Vagina (tissue), 2 donors: ENCODE measurements around the gene CPLANE2. TPM values are rescaled to one million over a fixed set of nuclear protein-coding genes. Genes with fewer than 3 reads are reported as not detected.
"Not testable (repeated sequence)": the region's sequence is repeated elsewhere in the genome, so short reads cannot be mapped to it uniquely, and the experiment has no call there.

ENCODE experiments used
- DNase-seq, 2 donors: peaks; one replicate each; pipeline ENCODE4 v3.0.0-alpha.2; 2017; ENCODE audit errors: extremely low spot score in 2 of 2
- H3K27ac ChIP-seq: fragments of 200-600 bp; sonication (generic); one replicate; pipeline ENCODE4 v1.5.1; 2019
- H3K27me3 ChIP-seq: fragments of 200-600 bp; sonication (generic); one replicate; pipeline ENCODE4 v1.5.1; 2019
- H3K36me3 ChIP-seq, 2 donors: fragments of 200-600 bp; sonication (generic); one replicate each; pipeline ENCODE4 v1.5.1; 2017 to 2019
- H3K4me1 ChIP-seq: fragments of 200-600 bp; sonication (generic); one replicate; pipeline ENCODE4 v1.5.1; 2019
- H3K4me3 ChIP-seq, 2 donors: fragments of 200-600 bp; sonication (generic); 1 replicate in 1 of 2; 2 replicates in 1 of 2; pipeline ENCODE4 v1.5.1; 2016 to 2019
- H3K9me3 ChIP-seq: fragments of 200-600 bp; sonication (generic); one replicate; pipeline ENCODE4 v1.5.1; 2019
- POLR2A ChIP-seq, 2 donors: fragments of 450-650 bp; IDR thresholded peaks; one replicate each; pipeline ENCODE4 v1.6.1; 2017; ENCODE audit warnings: antibody characterized with exemption in 2 of 2, mild to moderate bottlenecking in 2 of 2, moderate library complexity in 2 of 2
- POLR2AphosphoS5 ChIP-seq, 2 donors: sonication (generic); formaldehyde crosslinking; IDR thresholded peaks; one replicate each; pipeline ENCODE4 v1.9.0; 2017; ENCODE audit warnings: antibody characterized with exemption in 2 of 2, mild to moderate bottlenecking in 2 of 2, low read depth in 1 of 2; ENCODE audit not compliant: insufficient read depth in 1 of 2
- intact Hi-C: fragments of 100-400 bp; cut with DNase I; formaldehyde crosslinking; loops from one replicate; pipeline ENCODE4 v1.15.1; 2023
- total RNA-seq: library from RNA; depleted of rRNA; stranded (reverse); fragments of >200 nt; gene quantifications from one replicate; pipeline ENCODE4 v1.2.3, GENCODE V29; 2016
- TF ChIP-seq, protein P1 (sequence below), 3 experiments: fragments of 450-650 bp in 2 of 3; fragments of 200-600 bp in 1 of 3; sonication (generic) in 1 of 3; IDR thresholded peaks; one replicate each; pipeline ENCODE4 v1.5.1; 2017 to 2019; ENCODE audit warnings: antibody characterized with exemption in 3 of 3, mild to moderate bottlenecking in 2 of 3, moderate library complexity in 2 of 3

Gene CPLANE2
- total RNA-seq, 1 donor from 2014 or later = 1.2 TPM

- TF ChIP-seq POLR2AphosphoS5 (IDR thresholded peaks at IDR 0.05; ENCODE audit: insufficient read depth in 1 of 2, low read depth in 1 of 2) (peak in 1 of 2 donors; percentile 83), POLR2A (IDR thresholded peaks at IDR 0.05) (no peak)
- TF ChIP-seq, protein P1, sequence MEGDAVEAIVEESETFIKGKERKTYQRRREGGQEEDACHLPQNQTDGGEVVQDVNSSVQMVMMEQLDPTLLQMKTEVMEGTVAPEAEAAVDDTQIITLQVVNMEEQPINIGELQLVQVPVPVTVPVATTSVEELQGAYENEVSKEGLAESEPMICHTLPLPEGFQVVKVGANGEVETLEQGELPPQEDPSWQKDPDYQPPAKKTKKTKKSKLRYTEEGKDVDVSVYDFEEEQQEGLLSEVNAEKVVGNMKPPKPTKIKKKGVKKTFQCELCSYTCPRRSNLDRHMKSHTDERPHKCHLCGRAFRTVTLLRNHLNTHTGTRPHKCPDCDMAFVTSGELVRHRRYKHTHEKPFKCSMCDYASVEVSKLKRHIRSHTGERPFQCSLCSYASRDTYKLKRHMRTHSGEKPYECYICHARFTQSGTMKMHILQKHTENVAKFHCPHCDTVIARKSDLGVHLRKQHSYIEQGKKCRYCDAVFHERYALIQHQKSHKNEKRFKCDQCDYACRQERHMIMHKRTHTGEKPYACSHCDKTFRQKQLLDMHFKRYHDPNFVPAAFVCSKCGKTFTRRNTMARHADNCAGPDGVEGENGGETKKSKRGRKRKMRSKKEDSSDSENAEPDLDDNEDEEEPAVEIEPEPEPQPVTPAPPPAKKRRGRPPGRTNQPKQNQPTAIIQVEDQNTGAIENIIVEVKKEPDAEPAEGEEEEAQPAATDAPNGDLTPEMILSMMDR (IDR thresholded peaks at IDR 0.05) = no peak
- Histone ChIP-seq H3K27me3 (no peaks in the 10 kb centered on the region), H3K9me3 (no peaks in the 10 kb centered on the region), H3K36me3 (peaks cover 0 to 19% of the 10 kb centered on the region in 2 donors), H3K27ac (peak overlapping the region; percentile 87), H3K4me1 (peaks cover 47% of the 10 kb centered on the region), H3K4me3 (no peak overlapping the region)
- intact Hi-C loops = loop anchor here (5.0 kb wide), 2 partner anchors 67 to 172 kb away; no protein-coding TSS in a partner anchor
- DNase-seq = peak in 1 of 2 donors; percentile 93
Observed at GRCh38 chr1:16249596-16250241, 12.7 kb upstream of the CPLANE2 start.

- Histone ChIP-seq H3K27me3 (no peaks in the 10 kb centered on the region), H3K9me3 (no peaks in the 10 kb centered on the region), H3K27ac (peak overlapping the region; percentile 87), H3K36me3 (peaks cover 0 to 18% of the 10 kb centered on the region in 2 donors), H3K4me1 (peaks cover 55% of the 10 kb centered on the region), H3K4me3 (no peak overlapping the region)
- intact Hi-C loops = loop anchor here (5.0 kb wide), 2 partner anchors 67 to 172 kb away; no protein-coding TSS in a partner anchor
- peak; percentile 52 to 85 for TF ChIP-seq POLR2AphosphoS5 (IDR thresholded peaks at IDR 0.05; ENCODE audit: insufficient read depth in 1 of 2, low read depth in 1 of 2)
- no peak for TF ChIP-seq POLR2A (IDR thresholded peaks at IDR 0.05)
- DNase-seq = peak in 1 of 2 donors; percentile 94
Observed at GRCh38 chr1:16248603-16249516, 11.9 kb upstream of the CPLANE2 start.

DNA sequence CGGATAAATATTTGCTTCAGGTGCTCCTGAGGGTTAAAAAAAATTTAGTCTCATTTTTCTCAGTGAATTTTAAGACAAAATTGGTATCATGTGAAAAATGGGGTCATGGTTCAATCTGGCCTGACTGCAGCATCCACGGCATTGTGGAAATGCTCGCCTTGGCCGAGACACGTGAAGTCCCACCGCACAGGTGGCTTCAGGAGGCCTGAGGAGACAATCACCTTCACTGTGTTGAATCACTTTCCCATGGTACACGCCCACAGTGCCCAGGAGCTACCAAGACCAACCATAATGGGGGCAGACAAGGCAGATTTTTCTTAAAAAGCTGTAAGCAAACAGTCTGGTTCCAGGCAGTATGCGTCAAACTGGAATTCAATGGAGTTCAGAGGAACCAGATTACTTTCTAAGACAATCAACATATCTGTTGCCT lies 11.0 kb upstream of the CPLANE2 start:
- Histone ChIP-seq H3K27me3 (no peaks in the 10 kb centered on the region), H3K4me3 (no peak overlapping the region), H3K4me1 (peaks cover 57% of the 10 kb centered on the region), H3K9me3 (no peaks in the 10 kb centered on the region), H3K36me3 (peaks cover 0 to 18% of the 10 kb centered on the region in 2 donors), H3K27ac (peak overlapping the region; percentile 87)
- no peak for DNase-seq
- intact Hi-C loops = loop anchor here (5.0 kb wide), 2 partner anchors 66 to 171 kb away; no protein-coding TSS in a partner anchor
- TF ChIP-seq POLR2A (IDR thresholded peaks at IDR 0.05) (no peak), POLR2AphosphoS5 (IDR thresholded peaks at IDR 0.05; ENCODE audit: insufficient read depth in 1 of 2, low read depth in 1 of 2) (no peak)
- TF ChIP-seq, protein P1 (IDR thresholded peaks at IDR 0.05) = no peak

GRCh38 chr1:16247441-16247840 lies 10.5 kb upstream of the CPLANE2 start:
- Histone ChIP-seq H3K9me3 (no peaks in the 10 kb centered on the region), H3K4me3 (no peak overlapping the region), H3K4me1 (peaks cover 57% of the 10 kb centered on the region), H3K36me3 (peaks cover 0 to 17% of the 10 kb centered on the region in 2 donors), H3K27ac (peak overlapping the region; percentile 87), H3K27me3 (no peaks in the 10 kb centered on the region)
- TF ChIP-seq, protein P1 (IDR thresholded peaks at IDR 0.05) = no peak
- TF ChIP-seq POLR2A (IDR thresholded peaks at IDR 0.05) (no peak), POLR2AphosphoS5 (IDR thresholded peaks at IDR 0.05; ENCODE audit: insufficient read depth in 1 of 2, low read depth in 1 of 2) (no peak)
- intact Hi-C loops = loop anchor here (5.0 kb wide), 2 partner anchors 65 to 170 kb away; no protein-coding TSS in a partner anchor
- DNase-seq = no peak

DNA sequence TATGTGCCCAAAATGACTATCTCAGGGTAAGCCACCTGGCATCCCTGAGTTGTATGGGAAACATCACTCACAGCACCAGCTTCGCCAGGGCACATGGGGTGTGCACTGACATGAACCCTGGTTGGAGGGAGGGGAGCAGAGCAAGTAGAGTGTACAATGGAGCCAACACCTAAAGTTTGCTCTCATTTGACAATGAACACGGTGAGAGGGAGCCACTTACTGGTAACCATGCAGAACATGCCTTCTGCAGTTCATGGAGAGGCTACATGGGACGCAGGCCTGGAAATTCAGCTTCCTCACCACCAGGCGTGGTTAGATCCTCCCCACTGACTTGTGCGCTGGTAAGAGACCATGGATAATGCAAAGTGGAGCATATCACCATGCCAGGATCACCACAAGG lies 10.0 kb upstream of the CPLANE2 start:
- peaks cover 57% of the 10 kb centered on the region for H3K4me1 ChIP-seq
- peaks cover 0 to 12% of the 10 kb centered on the region in 2 donors for H3K36me3 ChIP-seq
- no peaks in the 10 kb centered on the region for H3K9me3 ChIP-seq
- DNase-seq = no peak
- intact Hi-C loops = loop anchor here (5.0 kb wide), 2 partner anchors 65 to 170 kb away; no protein-coding TSS in a partner anchor
- peak overlapping the region; percentile 87 for H3K27ac ChIP-seq
- no peak overlapping the region for H3K4me3 ChIP-seq
- no peaks in the 10 kb centered on the region for H3K27me3 ChIP-seq
- TF ChIP-seq, protein P1 (IDR thresholded peaks at IDR 0.05) = no peak
- TF ChIP-seq POLR2A (IDR thresholded peaks at IDR 0.05) = no peak
- TF ChIP-seq POLR2AphosphoS5 (IDR thresholded peaks at IDR 0.05; ENCODE audit: insufficient read depth in 1 of 2, low read depth in 1 of 2) = no peak

- intact Hi-C loops = loop anchor here (5.0 kb wide), 2 partner anchors 64 to 169 kb away; no protein-coding TSS in a partner anchor
- H3K27me3 ChIP-seq, H3K4me3 ChIP-seq, H3K36me3 ChIP-seq, H3K9me3 ChIP-seq, DNase-seq: not testable (repeated sequence)
- H3K27ac ChIP-seq = peak overlapping the region; percentile 87
- H3K4me1 ChIP-seq = peaks cover 55% of the 10 kb centered on the region
Observed at GRCh38 chr1:16246239-16246638, 9.3 kb upstream of the CPLANE2 start.
